Caco-2 (cell line): ENCODE results near the gene GFRA1. TPM values are rescaled to one million over a fixed set of nuclear protein-coding genes. Genes with fewer than 3 reads are reported as not detected.

Source experiments
- BruUV-seq: library from RNA; stranded (reverse); fragments of 400-500 nt; replicated peaks from 2 replicates; lab custom pipeline; 2021; lab: Mats Ljungman, UMichigan
- CTCF ChIA-PET: fragments of 300-600 bp; sonication (Branson Sonifier 250); formaldehyde crosslinking; loops from one replicate; lab custom pipeline; 2022; ENCODE audit warnings: antibody characterized with exemption; lab: Charles Lee
- POLR2A ChIA-PET: fragments of 300-600 bp; sonication (Branson Sonifier 250); formaldehyde crosslinking; loops from one replicate; lab custom pipeline; 2022; ENCODE audit warnings: antibody characterized with exemption; lab: Charles Lee
- DNase-seq, 2 experiments: peaks; one replicate each; pipeline versions ENCODE4 v3.0.0 to v3.0.0-alpha.2; 2020 to 2022
- H3K27me3 ChIP-seq: replicated peaks from 2 replicates; pipeline ENCODE4 v1.6.0; 2011; ENCODE audit warnings: low read length; ENCODE audit not compliant: control insufficient read depth, insufficient read depth
- H3K36me3 ChIP-seq: 2 replicates; pipeline ENCODE4 v1.5.1; 2011; ENCODE audit warnings: low read length; ENCODE audit not compliant: control insufficient read depth, insufficient read depth
- H3K4me1 ChIP-seq: fragments of 250-450 bp; sonication (Bioruptor Pico); 2 replicates; pipeline ENCODE4 v1.5.1; 2020; ENCODE audit warnings: mild to moderate bottlenecking
- H3K4me3 ChIP-seq: 2 replicates; pipeline ENCODE4 v1.5.1; 2011; ENCODE audit warnings: low read depth, mild to moderate bottlenecking, control low read depth, low read length
- H3K9me3 ChIP-seq: fragments of 250-450 bp; sonication (Bioruptor Pico); 2 replicates; pipeline ENCODE4 v1.5.1; 2020; ENCODE audit warnings: mild to moderate bottlenecking, moderate library complexity
- H3K27ac Mint-ChIP-seq: one replicate; pipeline ENCODE4 v1.8.0; 2022; ENCODE audit warnings: mixed read lengths; ENCODE audit not compliant: unreplicated experiment
- H3K27me3 Mint-ChIP-seq: one replicate; pipeline ENCODE4 v1.8.0; 2022; ENCODE audit warnings: mixed read lengths; ENCODE audit not compliant: insufficient read depth, unreplicated experiment
- H3K36me3 Mint-ChIP-seq: one replicate; pipeline ENCODE4 v1.8.0; 2022; ENCODE audit warnings: mild to moderate bottlenecking, mixed read lengths; ENCODE audit not compliant: insufficient read depth, unreplicated experiment
- H3K4me1 Mint-ChIP-seq: one replicate; pipeline ENCODE4 v1.8.0; 2022; ENCODE audit warnings: low read depth, mixed read lengths; ENCODE audit not compliant: unreplicated experiment
- H3K4me3 Mint-ChIP-seq: one replicate; pipeline ENCODE4 v1.8.0; 2022; ENCODE audit warnings: mild to moderate bottlenecking, moderate library complexity, mixed read lengths; ENCODE audit not compliant: unreplicated experiment
- H3K9me3 Mint-ChIP-seq: one replicate; pipeline ENCODE4 v1.8.0; 2022; ENCODE audit warnings: mixed read lengths; ENCODE audit not compliant: unreplicated experiment
- CTCF ChIP-seq, 2 experiments: fragments of 200-600 bp in 1 of 2; IDR thresholded peaks; 1 replicate in 1 of 2; 2 replicates in 1 of 2; pipeline versions ENCODE4 v1.5.1 to v1.8.0; 2011 to 2022; ENCODE audit warnings: antibody characterized with exemption in 1 of 2, control low read depth in 1 of 2, inconsistent platforms in 1 of 2, low read depth in 1 of 2, low read length in 1 of 2, mild to moderate bottlenecking in 1 of 2, moderate library complexity in 1 of 2; ENCODE audit not compliant: insufficient read depth in 1 of 2, severe bottlenecking in 1 of 2, unreplicated experiment in 1 of 2
- intact Hi-C: fragments of 100-400 bp; cut with micrococcal nuclease; formaldehyde crosslinking; loops from one replicate; pipeline ENCODE4 v1.10.0; 2022; ENCODE audit not compliant: unreplicated experiment
- total RNA-seq: library from RNA; stranded (reverse); gene quantifications from 2 replicates; pipeline ENCODE4 v1.2.3, GENCODE V29; 2022

The GFRA1 gene
- total RNA-seq, 1 experiment from 2014 or later: not detected

- Histone ChIP-seq H3K4me3 (no peak overlapping the region), H3K36me3 (no peaks in the 10 kb centered on the region), H3K9me3 (no peaks in the 10 kb centered on the region), H3K27me3 (no peaks in the 10 kb centered on the region; the same call in 1 of the 2 replicates), H3K4me1 (no peaks in the 10 kb centered on the region)
- Mint-ChIP-seq H3K27me3 (peaks cover 4% of the 10 kb centered on the region), H3K4me1 (no peaks in the 10 kb centered on the region), H3K27ac (no peak overlapping the region), H3K36me3 (no peaks in the 10 kb centered on the region), H3K4me3 (no peak overlapping the region), H3K9me3 (no peaks in the 10 kb centered on the region)
- intact Hi-C loops: no loop called here
- no peak for TF ChIP-seq CTCF (IDR thresholded peaks at IDR 0.05; ENCODE audit: insufficient read depth in 1 of 2, low read depth in 1 of 2, low read length in 1 of 2, severe bottlenecking in 1 of 2, unreplicated experiment in 1 of 2)
- no peak for DNase-seq
- ChIA-PET CTCF (no interaction called here), POLR2A (no interaction called here)
- BruUV-seq: no TSS peak
Measured at GRCh38 chr10:116154651-116155050, 118.4 kb downstream of the GFRA1 start.

GRCh38 chr10:116151076-116151475 lies 121.9 kb downstream of the GFRA1 start:
- ChIA-PET CTCF (no interaction called here), POLR2A (no interaction called here)
- no peak for DNase-seq
- no peak for TF ChIP-seq CTCF (IDR thresholded peaks at IDR 0.05; ENCODE audit: insufficient read depth in 1 of 2, low read depth in 1 of 2, low read length in 1 of 2, severe bottlenecking in 1 of 2, unreplicated experiment in 1 of 2)
- no peak overlapping the region for H3K4me3 ChIP-seq
- H3K4me3 Mint-ChIP-seq: no peak overlapping the region
- no peaks in the 10 kb centered on the region for H3K9me3 ChIP-seq
- H3K27me3 Mint-ChIP-seq: peaks cover 4% of the 10 kb centered on the region
- intact Hi-C loops: no loop called here
- H3K36me3 ChIP-seq: no peaks in the 10 kb centered on the region
- H3K27me3 ChIP-seq: no peaks in the 10 kb centered on the region; the same call in 1 of the 2 replicates
- no peaks in the 10 kb centered on the region for H3K4me1 ChIP-seq
- BruUV-seq: no TSS peak
- H3K27ac Mint-ChIP-seq: no peak overlapping the region
- no peaks in the 10 kb centered on the region for H3K36me3 Mint-ChIP-seq
- H3K9me3 Mint-ChIP-seq: no peaks in the 10 kb centered on the region
- no peaks in the 10 kb centered on the region for H3K4me1 Mint-ChIP-seq

- DNase-seq: no peak
- H3K4me3 Mint-ChIP-seq: no peak overlapping the region
- ChIA-PET CTCF (no interaction called here), POLR2A (no interaction called here)
- no peaks in the 10 kb centered on the region for H3K9me3 ChIP-seq
- intact Hi-C loops: no loop called here
- no peaks in the 10 kb centered on the region; the same call in 1 of the 2 replicates for H3K27me3 ChIP-seq
- no peaks in the 10 kb centered on the region for H3K36me3 Mint-ChIP-seq
- H3K27ac Mint-ChIP-seq: no peak overlapping the region
- peaks cover 4% of the 10 kb centered on the region for H3K27me3 Mint-ChIP-seq
- no peak overlapping the region for H3K4me3 ChIP-seq
- H3K9me3 Mint-ChIP-seq: no peaks in the 10 kb centered on the region
- no TSS peak for BruUV-seq
- TF ChIP-seq CTCF (IDR thresholded peaks at IDR 0.05; ENCODE audit: insufficient read depth in 1 of 2, low read depth in 1 of 2, low read length in 1 of 2, severe bottlenecking in 1 of 2, unreplicated experiment in 1 of 2): no peak
- H3K36me3 ChIP-seq: no peaks in the 10 kb centered on the region
- no peaks in the 10 kb centered on the region for H3K4me1 ChIP-seq
- no peaks in the 10 kb centered on the region for H3K4me1 Mint-ChIP-seq
Measured at GRCh38 chr10:116150606-116151005, 122.4 kb downstream of the GFRA1 start.
